GM12892 (cell line): ENCODE data around the gene AFAP1L1.

ENCODE experiments used
- POLR2A ChIP-seq: IDR thresholded peaks from 2 replicates; pipeline ENCODE4 v1.6.1; 2011; ENCODE audit warnings: low read depth, low read length, control low read depth
- TAF1 ChIP-seq: IDR thresholded peaks from 2 replicates; pipeline ENCODE4 v1.6.1; 2011; ENCODE audit warnings: low read depth, mild to moderate bottlenecking, control low read depth, low read length, borderline replicate concordance

DNA sequence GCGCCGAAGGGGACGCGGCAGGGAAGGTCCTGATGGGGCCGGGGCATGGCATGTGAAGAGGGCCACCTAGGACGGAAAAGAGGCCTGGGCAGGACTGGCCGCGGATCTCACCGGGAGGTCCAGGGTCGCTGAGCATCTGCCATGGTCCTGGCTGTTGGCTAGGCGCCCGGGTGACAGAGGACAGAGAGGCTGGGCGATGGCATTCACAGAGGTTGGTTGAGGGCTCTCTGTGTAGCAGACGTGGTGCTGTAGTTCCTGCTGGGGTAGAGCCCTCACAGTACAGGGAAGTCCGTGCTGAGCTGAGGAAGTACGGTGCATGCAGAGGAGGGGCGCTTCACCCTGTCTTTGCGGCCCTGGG is 86.6 kb downstream of the AFAP1L1 start:
- TF ChIP-seq TAF1: no peak
- TF ChIP-seq POLR2A: no peak
